Ishikawa (cell line): ENCODE data around the gene TERT.

Source experiments
- CEBPB ChIP-seq: IDR thresholded peaks from 2 replicates; pipeline ENCODE4 v1.6.1; 2012
- RAD21 ChIP-seq: IDR thresholded peaks from 2 replicates; pipeline ENCODE4 v1.6.1; 2012; ENCODE audit warnings: low read depth
- REST ChIP-seq: IDR thresholded peaks from 2 replicates; pipeline ENCODE4 v1.6.1; 2012; ENCODE audit warnings: low read depth, mild to moderate bottlenecking
- TAF1 ChIP-seq: IDR thresholded peaks from 2 replicates; pipeline ENCODE4 v1.6.1; 2012; ENCODE audit warnings: low read depth, mild to moderate bottlenecking
- TEAD4 ChIP-seq: IDR thresholded peaks from 2 replicates; pipeline ENCODE4 v1.6.1; 2012

GRCh38 chr5:1226839-1227581 is 67.9 kb downstream of the TERT start:
- TF ChIP-seq TEAD4 (no peak), TAF1 (no peak), CEBPB (no peak), REST (no peak), RAD21 (no peak)
